8988T (cell line): ENCODE data around the gene TTYH2.

ENCODE experiments used
- DNase-seq: peaks from one replicate; pipeline ENCODE4 v3.0.0; 2011

TTYH2 gene

GRCh38 chr17:74297941-74298340 is 84.6 kb downstream of the TTYH2 start:
- DNase-seq: no peak

- DNase-seq: no peak
Measured at GRCh38 chr17:74298778-74299177, 85.4 kb downstream of the TTYH2 start.

- DNase-seq: no peak
Measured at GRCh38 chr17:74299226-74300009, 86.0 kb downstream of the TTYH2 start.

- DNase-seq: no peak
Measured at GRCh38 chr17:74303305-74303704, 89.9 kb downstream of the TTYH2 start.

- DNase-seq: no peak
Measured at GRCh38 chr17:74304184-74304583, 90.8 kb downstream of the TTYH2 start.

GRCh38 chr17:74305865-74306654 is 92.7 kb downstream of the TTYH2 start:
- no peak for DNase-seq

GRCh38 chr17:74307984-74308773 is 94.8 kb downstream of the TTYH2 start:
- DNase-seq: no peak

- no peak for DNase-seq
Measured at GRCh38 chr17:74309902-74310301, 96.5 kb downstream of the TTYH2 start.
